GM11168 (cell line): ENCODE measurements around the gene PANK4.
"Not testable (repeated sequence)": the region's sequence is repeated elsewhere in the genome, so short reads cannot be mapped to it uniquely, and the experiment has no call there.

Experiments
- in situ Hi-C: fragments of 300-500 bp; cut with MboI; formaldehyde crosslinking; loops from one replicate; pipeline ENCODE4 v1.12.0; 2022; ENCODE audit warnings: low sequenced_read_pairs; ENCODE audit not compliant: unreplicated experiment

PANK4 gene

DNA sequence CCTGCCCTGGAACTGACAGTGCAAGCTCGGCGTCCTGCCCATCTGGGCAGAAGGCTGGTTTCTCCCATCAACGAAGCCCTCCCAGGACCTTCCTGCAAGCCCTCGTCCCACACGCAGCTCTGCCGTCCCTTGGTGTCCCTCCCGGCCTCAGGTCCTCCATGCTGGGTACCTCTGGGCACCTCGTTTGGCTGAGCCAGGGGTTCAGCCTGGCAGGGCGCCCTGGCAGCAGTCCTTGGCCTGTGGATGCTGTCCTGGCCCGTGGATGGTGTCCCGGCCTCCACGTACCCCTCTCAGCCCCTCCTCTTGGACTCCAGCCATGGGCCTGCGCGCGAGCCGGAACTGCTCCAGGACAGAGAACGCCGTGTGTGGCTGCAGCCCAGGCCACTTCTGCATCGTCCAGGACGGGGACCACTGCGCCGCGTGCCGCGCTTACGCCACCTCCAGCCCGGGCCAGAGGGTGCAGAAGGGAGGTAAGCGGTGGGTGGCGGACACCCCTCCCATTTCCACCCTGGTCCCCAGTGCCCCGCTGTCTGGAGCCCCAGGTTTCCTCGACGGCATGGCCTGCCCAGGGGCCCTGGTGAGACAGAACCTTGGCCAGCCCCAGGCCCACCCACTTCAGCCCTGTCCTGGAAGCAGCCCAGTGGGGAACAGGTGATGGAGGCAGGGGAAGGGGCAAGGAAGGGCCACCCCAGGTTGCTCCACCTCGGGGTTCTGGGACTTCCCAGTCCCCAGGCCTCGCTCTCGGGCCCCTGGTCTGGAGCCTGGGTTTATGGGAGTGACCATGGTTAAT, 33.3 kb upstream of the PANK4 start:
- in situ Hi-C loops, result no loop called here

DNA sequence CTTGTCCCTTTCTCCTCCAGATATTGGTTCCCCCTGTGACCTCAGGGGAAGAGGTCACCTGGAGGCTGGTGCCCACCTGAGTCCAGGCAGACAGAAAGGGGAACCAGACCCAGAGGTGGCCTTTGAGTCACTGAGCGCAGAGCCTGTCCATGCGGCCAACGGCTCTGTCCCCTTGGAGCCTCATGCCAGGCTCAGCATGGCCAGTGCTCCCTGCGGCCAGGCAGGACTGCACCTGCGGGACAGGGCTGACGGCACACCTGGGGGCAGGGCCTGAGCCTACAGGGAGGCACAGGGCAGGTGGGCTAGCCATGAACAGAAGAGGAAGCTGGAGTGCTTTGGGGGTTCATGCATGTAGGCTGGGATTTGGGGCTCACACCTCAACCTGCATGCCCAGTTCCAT, 32.5 kb upstream of the PANK4 start:
- in situ Hi-C loops, result no loop called here

DNA sequence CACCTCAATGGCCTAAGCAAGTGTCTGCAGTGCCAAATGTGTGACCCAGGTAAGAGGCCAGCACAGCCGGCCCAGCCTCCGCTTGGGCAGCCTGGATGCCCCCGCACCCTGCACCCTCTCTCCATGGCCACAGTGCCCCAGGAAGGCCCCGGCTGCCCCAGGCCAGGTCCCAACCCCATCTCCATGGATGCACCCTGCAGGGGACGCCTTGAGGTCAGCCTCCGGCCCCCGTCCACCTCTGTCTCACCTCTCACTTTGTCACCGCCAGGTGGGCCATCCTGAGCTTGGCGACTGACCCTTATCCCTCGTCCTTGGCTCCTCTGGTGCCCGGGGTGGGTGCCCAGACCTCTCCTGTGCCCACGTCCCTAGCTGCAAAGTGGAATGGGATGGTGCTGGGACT, 32.0 kb upstream of the PANK4 start:
- in situ Hi-C loops, result no loop called here

DNA sequence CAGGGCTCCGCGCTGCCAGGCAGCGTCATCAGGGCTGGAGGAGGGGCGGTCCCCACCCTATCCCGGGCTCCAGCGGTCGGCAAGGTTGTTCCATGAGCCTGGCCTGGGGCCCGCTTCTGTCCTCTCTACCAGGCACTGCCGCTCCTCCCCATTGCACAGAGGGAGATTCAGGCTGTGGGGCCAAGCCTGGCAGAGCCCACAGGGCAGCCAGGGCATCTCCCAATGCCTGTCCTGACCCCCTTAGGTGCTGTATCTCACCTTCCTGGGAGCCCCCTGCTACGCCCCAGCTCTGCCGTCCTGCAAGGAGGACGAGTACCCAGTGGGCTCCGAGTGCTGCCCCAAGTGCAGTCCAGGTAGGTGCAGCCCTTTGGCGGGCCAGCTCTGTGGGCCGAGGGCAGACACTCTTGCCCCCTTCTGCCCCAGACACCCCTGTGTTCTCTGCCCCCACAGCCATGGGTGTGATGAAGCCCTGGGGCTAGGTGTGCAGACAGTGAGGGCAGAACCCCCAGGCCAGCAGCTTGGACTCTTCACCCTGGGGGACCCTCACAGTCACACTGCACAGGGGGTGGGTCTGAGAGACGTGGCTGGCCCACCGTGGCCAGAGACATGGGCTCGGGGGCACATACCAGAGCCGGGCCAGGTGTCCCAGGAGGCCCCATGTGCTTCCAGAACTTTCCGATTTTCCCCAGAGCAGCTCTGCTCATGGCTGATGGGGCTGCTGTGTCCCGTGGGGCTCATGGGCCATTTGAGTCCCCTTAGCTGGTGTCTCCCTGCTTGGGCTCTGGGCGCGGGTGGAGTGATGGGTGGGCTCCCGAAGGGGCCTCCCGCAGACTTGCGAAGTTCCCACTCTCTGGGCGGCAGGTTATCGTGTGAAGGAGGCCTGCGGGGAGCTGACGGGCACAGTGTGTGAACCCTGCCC, 31.3 kb upstream of the PANK4 start:
- in situ Hi-C loops, result no loop called here

DNA sequence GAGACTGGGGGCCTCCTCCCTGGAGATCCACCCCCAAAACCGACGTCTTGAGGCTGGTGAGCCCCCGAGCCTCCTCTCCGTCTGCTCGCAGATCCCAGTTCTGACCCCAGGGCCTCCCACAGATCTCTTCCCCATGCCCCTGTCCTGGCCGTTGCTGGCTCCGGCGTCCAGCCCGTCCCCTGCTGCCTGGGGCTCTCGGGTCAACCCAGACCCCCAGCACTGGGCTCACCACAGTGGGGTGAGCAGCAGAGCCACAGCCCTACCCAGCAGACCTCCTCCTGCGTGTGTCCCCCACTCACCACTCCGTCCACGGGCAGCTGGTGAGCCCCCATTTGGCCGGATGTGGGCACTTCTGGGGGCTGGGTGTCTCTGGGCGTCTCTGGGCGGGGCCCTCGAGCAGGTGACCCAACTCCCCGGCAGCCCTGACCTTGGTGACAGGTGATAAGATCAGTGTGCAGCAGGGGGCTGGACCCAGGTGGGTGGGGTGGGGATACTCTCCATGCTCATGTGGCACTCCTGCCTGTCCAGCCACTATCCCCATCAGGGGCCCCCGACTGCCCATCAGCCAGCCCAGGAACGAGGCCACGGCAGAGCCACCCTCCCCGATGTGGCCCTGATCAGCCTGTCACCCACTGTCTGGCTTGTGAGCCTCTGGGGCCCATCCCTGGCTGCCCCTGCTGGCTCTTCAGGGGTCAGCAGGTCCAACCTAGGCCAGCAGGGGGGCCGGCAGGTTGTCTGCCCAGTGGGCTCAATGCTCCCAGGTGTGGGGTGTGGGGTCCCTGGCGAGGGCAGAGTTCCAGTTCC, 30.5 kb upstream of the PANK4 start:
- in situ Hi-C loops, result no loop called here

DNA sequence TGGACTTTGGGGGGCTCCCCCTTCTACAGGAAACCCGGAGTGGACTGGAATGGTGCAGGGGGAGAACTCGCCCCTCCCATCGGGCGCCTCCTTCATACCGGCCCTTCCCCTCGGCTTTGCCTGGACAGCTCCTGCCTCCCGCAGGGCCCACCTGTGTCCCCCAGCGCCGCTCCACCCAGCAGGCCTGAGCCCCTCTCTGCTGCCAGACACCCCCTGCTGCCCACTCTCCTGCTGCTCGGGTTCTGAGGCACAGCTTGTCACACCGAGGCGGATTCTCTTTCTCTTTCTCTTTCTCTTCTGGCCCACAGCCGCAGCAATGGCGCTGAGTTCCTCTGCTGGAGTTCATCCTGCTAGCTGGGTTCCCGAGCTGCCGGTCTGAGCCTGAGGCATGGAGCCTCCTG, 29.9 kb upstream of the PANK4 start, which contains the start of gene TNFRSF14:
TSS of gene TNFRSF14 (plus strand) at position 95 of the 401 bp plus-strand sequence. CDS start at position 389, 294 bp downstream.
- in situ Hi-C loops, result no loop called here

DNA sequence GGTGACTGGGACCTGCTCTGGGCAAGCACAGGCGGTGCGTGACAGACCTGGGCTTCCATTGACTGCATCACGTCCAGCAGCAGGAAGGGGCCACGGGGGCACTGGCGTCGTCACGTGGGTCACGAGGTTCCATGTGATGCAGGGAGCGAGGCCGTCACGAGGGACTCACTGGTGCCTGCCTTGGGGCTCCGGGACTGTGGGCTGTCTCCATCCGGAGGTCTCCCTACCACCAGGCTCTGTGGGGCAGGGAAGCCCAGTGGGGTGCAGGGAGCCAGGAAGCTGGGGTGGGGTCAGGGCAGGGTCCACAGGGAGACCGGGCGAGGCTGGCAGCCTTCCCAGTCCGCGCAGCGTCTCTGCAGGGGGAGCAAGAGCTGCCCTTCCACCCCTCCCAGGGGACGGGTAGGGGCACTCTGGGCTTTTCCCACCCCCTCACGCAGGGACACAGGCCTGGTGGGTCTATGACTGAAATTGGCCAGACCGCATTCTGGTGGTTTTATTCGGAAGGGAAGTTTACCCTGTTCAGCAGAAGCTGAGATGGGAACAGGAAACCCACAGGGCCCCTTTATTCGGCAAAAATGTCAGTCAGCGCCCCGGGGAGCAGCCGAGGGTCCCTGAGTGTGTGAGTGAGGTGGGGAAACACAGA, 29.4 kb upstream of the PANK4 start:
- in situ Hi-C loops, result no loop called here

DNA sequence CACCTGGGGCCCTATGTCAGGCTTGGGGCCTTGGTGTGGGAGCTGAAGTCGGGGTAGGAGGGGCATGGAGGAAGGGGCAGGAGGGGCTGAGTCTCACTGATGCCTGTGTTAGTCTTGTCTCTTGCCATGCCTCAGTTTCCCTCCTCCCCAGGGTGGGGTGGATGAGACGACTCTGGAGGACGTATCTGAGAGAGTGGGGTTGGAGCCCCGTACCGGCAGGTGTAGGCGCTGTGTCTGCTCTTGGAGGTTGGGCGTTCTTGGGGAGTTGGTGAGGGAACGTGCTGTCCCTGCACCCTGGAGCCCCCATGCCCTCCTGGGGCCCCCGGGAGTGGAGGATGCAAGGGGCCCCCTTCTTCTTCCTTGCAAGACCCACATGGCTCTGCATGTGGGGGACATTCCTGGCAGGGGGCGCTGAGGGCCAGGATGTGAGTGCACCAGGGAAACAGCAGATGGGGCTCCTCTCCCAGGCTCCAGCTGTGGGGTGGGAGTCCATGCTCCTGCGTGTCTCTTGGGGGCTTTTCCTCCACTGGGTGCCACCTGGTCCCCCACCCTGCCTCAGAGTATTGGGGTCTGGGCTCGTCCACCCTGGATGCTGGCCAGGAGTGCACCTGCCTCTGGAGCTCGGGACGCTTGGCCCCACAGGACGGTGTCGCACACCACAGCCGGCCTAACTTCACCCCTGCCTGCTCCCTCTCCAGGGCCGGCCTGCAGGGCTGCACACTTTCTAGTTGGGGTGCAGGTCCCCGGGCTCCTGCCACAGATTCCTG, 28.4 kb upstream of the PANK4 start:
- in situ Hi-C loops, result no loop called here

DNA sequence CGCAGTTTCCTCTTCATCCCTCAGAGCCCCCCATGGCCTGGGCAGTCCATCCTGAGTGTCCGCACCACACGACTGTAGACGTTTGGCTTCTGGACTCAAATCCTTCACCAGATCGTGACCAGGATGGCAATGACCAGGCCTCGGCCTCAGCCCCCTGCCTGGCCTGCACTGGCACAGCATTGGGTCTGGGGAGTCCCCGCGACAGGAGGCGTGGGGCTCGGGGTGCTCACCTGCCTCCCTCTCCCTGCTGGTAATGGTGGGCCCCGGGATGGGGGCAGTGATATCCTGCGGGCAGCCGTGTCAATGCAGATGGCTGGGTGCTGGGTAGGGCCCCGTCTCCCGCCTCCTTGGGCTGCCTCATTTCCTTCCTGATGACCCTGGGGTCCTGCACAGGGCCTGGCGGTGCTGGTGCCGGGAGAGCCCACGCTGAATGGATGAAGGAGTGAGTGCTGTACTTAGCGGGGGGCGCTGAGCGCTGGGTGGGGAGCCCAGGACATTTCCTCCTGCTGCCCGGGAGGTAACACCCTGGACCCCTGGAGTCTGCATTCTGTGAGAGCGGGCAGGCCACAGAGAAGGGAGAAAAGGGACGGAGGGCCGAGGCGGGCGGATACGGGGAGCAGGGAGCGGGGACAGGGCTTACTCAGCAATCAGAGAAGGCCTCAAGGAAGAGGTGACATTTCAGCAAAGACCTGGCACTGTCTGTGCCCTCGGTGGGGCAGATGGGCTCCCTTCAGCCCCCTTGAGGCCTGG, 27.6 kb upstream of the PANK4 start:
- in situ Hi-C loops, result no loop called here

DNA sequence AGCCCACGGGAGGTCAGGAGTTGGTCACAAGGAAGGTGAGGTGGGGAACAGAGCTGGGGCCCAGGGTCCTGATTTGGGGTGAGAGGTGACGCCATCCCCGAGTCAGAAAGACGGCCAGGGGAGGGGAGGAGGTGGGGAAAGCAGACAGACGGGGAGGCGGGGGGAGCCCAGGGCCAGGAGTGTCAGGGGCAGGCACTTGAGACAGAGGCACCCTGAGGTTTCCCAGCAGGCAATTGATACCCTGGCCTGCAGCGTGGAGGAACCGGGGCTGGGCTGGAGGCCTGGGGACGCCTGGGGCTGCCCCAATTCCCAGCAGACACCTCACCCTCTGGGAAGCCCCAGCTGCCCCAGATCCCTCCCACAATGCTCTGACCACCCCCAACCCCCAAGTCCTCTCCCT, 26.7 kb upstream of the PANK4 start:
- in situ Hi-C loops, result not testable (repeated sequence)

DNA sequence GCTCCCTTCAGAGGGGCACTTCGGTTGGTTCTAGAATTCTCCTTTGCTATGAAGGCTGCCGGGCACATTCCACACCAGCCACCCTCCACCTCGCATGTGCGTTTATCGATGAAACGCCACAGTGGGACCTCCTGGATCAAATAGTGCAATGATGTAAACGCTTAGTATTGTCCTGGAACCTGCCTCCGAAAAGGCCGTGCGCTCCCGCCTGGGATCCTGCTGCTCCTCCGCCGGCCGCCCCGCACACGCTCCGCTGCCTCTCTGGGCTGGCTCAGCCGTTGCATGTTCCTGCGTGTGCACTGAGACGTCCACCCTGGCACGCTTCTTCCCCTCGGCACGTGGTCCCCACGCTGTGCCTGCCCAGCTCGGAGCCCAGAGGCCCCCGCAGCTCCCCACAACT, 25.8 kb upstream of the PANK4 start:
- in situ Hi-C loops, result no loop called here

DNA sequence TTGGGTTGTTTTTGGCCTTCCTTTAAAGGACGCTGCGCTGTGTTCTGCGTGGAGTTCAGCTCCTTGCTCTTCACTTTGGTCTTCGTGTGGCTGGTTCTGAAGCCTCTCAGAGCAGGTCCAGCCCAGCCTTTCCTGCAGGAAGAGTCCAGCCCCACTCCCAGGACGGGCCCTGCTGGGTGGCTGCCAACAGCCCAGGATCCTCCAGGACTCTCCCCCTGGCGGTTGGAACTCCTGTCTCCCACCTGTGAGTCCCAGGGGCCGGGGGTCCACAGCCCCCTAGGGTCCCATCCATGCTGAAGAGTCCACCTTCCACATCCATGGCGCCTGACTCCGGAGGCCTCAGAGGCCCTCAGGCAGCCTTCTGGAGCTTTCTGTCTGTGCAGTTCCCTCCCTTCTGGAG, 25.1 kb upstream of the PANK4 start:
- in situ Hi-C loops, result not testable (repeated sequence)

DNA sequence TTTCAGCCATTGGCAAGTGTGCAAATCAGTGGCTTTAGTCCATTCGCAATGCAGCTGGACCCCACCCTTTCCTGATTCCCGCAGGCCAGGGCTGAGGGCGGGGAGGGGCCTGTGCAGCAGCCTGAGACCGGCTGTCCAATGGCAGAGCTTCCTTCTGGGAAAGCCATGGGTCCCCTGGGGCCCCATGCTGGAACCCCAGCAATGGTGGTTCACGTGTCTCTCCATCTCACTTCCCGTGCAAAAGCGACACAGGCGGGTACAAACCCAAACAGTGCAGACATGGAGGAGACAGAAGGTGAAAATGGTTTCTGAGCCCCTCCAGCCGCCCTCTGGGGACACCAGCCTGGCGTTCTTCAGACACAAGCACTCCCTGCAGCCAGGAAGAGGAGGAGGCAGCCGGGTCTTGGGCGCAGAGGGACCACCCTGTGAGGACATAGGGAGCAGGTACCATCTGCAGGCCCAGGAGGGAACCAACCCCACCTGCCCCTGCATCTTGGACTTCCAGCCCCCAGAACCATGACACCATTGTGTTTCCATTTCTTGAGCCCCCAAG, 24.0 kb upstream of the PANK4 start:
- in situ Hi-C loops, result not testable (repeated sequence)

DNA sequence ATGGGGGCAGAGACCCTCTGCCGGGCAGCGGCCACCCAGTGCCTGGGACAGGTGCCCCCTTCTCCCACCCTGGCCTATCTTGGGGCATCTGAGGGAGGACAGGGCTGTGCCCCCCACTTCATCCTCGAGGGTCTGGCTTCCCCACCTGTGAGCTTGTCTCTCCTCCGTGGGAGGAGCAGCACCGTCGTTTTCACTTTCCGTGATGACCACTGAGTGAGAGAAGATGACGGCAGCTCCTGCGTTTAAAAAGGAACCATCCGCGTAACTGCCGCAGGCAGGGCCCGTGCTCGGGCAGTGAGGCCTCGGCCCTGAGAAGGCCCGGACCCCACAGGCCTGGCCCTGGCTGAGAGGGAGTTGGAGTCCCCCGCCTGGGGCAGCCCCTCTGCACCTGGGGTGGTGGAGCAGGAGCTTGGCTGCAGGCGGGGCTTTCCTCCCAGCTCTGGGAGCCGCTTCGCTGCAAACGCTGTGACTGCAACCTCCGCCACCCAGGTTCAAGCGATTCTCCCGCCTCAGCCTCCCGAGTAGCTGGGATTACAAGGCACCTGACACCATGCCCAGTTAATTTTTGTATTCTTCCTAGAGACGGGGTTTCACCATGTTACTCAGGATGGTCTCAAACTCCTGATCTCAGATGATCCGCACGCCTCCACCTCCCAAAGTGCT, 23.1 kb upstream of the PANK4 start:
- in situ Hi-C loops, result not testable (repeated sequence)

DNA sequence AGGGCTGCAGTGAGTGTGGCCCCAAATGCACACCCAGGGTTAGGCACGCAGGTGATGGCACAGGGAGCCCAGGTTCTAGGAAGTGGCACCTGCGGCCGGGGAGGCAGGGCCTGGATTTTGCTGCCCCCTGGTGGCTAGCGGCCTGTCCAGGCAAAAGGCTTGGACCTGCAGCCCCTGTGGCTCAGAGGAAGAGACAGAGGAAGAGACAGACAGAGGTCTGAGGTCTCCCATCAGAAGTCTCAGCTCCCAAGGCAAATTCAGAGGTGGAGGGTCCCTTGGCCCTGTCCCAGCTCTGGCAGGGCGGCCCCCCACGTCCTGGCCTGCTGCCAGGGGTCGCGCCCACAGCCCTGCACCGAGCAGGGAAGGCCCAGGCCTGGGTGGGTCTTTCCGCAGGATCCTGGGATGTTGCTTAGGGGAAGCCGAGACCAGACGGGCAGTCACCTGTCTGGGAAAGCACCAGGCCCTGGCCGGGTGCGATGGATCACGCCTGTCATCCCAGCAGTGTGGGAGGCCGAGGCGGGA, 21.7 kb upstream of the PANK4 start:
- in situ Hi-C loops, result no loop called here

DNA sequence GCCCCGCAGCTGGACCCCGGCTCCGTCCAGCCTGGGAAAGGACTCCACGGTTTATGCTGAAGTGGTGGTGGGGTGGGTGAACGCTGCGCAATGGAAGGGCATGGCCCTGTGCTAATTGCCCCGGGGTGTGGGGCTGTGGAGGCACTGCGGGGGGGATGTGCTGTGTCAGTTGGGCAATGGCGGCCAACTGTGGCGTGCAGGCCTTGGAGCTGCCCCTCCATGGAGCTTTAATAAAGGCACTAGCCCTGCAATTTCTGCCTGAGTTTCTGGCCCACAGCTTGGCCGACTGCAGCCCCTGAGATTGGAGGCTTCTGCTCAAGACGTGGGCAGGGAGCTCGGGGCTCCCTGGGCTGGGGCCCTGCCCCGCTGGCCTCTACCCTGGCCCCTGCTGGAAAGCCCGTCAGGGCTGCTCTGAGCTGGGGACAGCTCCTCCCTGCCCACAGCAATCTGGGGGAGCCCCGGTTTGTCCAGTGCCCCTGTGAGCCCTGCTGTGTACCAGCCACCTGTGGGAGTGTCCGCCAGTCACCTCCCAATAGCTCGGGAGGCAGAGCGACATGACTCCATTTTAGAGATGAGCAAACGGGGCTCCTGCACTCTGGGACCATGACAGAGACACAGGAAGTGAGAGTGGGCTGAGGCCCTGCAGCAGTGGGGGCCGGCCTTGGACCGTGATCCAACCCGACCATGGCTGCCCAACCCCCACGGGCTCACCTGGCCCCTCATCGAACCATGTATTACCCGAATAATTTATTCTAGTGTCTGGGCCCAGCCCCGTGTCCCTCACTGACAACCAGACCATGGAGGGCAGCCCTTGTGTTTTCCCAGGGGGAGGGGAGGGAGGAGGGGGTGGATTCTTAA, 21.0 kb upstream of the PANK4 start:
- in situ Hi-C loops, result no loop called here
